Panc1 (cell line): ENCODE results near the gene FAM124B.

Experiments
- POLR2AphosphoS5 ChIP-seq: IDR thresholded peaks from 2 replicates; pipeline ENCODE4 v1.6.1; 2012; ENCODE audit warnings: mild to moderate bottlenecking, low read depth, low read length, moderate library complexity
- SIN3A ChIP-seq: IDR thresholded peaks from 2 replicates; pipeline ENCODE4 v1.6.1; 2012; ENCODE audit warnings: low read depth, mild to moderate bottlenecking, low read length, moderate library complexity, borderline replicate concordance; ENCODE audit not compliant: insufficient read depth
- TF ChIP-seq, protein P1 (sequence below): fragments of 450-650 bp; IDR thresholded peaks from 2 replicates; pipeline ENCODE4 v1.5.1; 2017; ENCODE audit warnings: mild to moderate bottlenecking

DNA sequence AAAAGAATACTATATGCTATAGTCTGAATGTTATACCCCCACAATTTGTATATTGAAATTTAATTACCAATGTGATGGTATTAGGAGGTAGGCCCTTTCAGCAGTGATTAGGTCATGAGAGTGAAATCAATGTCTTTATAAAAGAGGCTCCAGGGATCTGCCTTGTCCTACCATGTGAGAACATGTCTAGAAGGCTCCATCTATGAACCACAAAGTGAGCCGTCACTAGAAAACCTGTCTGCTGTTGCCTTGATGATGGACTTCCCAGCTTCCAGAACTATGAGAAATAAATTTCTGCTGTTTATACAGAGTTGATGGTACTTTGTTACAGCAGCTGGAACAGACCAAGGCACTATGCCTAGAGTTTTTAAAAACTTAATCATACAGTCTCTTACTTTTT, 46.3 kb upstream of the FAM124B start:
- TF ChIP-seq, protein P1, sequence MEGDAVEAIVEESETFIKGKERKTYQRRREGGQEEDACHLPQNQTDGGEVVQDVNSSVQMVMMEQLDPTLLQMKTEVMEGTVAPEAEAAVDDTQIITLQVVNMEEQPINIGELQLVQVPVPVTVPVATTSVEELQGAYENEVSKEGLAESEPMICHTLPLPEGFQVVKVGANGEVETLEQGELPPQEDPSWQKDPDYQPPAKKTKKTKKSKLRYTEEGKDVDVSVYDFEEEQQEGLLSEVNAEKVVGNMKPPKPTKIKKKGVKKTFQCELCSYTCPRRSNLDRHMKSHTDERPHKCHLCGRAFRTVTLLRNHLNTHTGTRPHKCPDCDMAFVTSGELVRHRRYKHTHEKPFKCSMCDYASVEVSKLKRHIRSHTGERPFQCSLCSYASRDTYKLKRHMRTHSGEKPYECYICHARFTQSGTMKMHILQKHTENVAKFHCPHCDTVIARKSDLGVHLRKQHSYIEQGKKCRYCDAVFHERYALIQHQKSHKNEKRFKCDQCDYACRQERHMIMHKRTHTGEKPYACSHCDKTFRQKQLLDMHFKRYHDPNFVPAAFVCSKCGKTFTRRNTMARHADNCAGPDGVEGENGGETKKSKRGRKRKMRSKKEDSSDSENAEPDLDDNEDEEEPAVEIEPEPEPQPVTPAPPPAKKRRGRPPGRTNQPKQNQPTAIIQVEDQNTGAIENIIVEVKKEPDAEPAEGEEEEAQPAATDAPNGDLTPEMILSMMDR = no peak
- TF ChIP-seq POLR2AphosphoS5 (no peak), SIN3A (no peak)
